ENCODE data around the gene ALLC. TPM values are rescaled to one million over a fixed set of nuclear protein-coding genes. Genes with fewer than 3 reads are reported as not detected.
A peak's percentile ranks its signal among the peaks of the same experiment; 100 is the strongest.
"Not testable (repeated sequence)": the region's sequence is repeated elsewhere in the genome, so short reads cannot be mapped to it uniquely, and the experiment has no call there.

Gene ALLC
- total RNA-seq, 1 experiment from 2014 or later: not detected

- no peak overlapping the region for H3K4me3 ChIP-seq (ENCODE audit: low read depth, low read length)
- intact Hi-C loops (cut with micrococcal nuclease; ENCODE audit: unreplicated experiment): no loop called here
- H3K4me1 Mint-ChIP-seq (ENCODE audit: low read depth, unreplicated experiment): no peaks in the 10 kb centered on the region
- no peaks in the 10 kb centered on the region for H3K27me3 Mint-ChIP-seq (ENCODE audit: insufficient read depth, unreplicated experiment)
- H3K4me1 ChIP-seq: no peaks in the 10 kb centered on the region
- no peak for DNase-seq
- ChIA-PET POLR2A (no interaction called here), CTCF (no interaction called here)
- no peaks in the 10 kb centered on the region for H3K9me3 Mint-ChIP-seq (ENCODE audit: unreplicated experiment)
- no TSS peak for BruUV-seq (replicated peaks)
- H3K36me3 ChIP-seq (ENCODE audit: control insufficient read depth, insufficient read depth, low read length): no peaks in the 10 kb centered on the region; the same call in 1 of the 2 replicates
- no peak overlapping the region for H3K4me3 Mint-ChIP-seq (ENCODE audit: unreplicated experiment)
- H3K36me3 Mint-ChIP-seq (ENCODE audit: insufficient read depth, unreplicated experiment): no peaks in the 10 kb centered on the region
- no peak overlapping the region for H3K27ac Mint-ChIP-seq (ENCODE audit: unreplicated experiment)
- no peak for TF ChIP-seq CTCF (IDR thresholded peaks at IDR 0.05; ENCODE audit: insufficient read depth in 1 of 2, low read depth in 1 of 2, low read length in 1 of 2, severe bottlenecking in 1 of 2, unreplicated experiment in 1 of 2)
- peaks cover 3% of the 10 kb centered on the region; the same call in 1 of the 2 replicates for H3K9me3 ChIP-seq
- no peaks in the 10 kb centered on the region for H3K27me3 ChIP-seq (replicated peaks; ENCODE audit: control insufficient read depth, insufficient read depth, low read length)
These were observed 45.1 kb upstream of the ALLC start for GRCh38 chr2:3612639-3613523.

GRCh38 chr2:3613524-3613905 lies 44.5 kb upstream of the ALLC start:
- POLR2A ChIA-PET: no interaction called here
- intact Hi-C loops (cut with micrococcal nuclease; ENCODE audit: unreplicated experiment): no loop called here
- CTCF ChIA-PET: no interaction called here
- H3K27ac Mint-ChIP-seq (ENCODE audit: unreplicated experiment): no peak overlapping the region
- TF ChIP-seq CTCF (IDR thresholded peaks at IDR 0.05; ENCODE audit: insufficient read depth in 1 of 2, low read depth in 1 of 2, low read length in 1 of 2, severe bottlenecking in 1 of 2, unreplicated experiment in 1 of 2): no peak
- Histone ChIP-seq H3K4me3 (ENCODE audit: low read depth, low read length) (no peak overlapping the region), H3K27me3 (replicated peaks; ENCODE audit: control insufficient read depth, insufficient read depth, low read length) (no peaks in the 10 kb centered on the region), H3K36me3 (ENCODE audit: control insufficient read depth, insufficient read depth, low read length) (no peaks in the 10 kb centered on the region; the same call in 1 of the 2 replicates), H3K4me1 (no peaks in the 10 kb centered on the region), H3K9me3 (peaks cover 3% of the 10 kb centered on the region; the same call in 1 of the 2 replicates)
- no peaks in the 10 kb centered on the region for H3K4me1 Mint-ChIP-seq (ENCODE audit: low read depth, unreplicated experiment)
- H3K27me3 Mint-ChIP-seq (ENCODE audit: insufficient read depth, unreplicated experiment): no peaks in the 10 kb centered on the region
- no peak overlapping the region for H3K4me3 Mint-ChIP-seq (ENCODE audit: unreplicated experiment)
- H3K36me3 Mint-ChIP-seq (ENCODE audit: insufficient read depth, unreplicated experiment): no peaks in the 10 kb centered on the region
- no TSS peak for BruUV-seq (replicated peaks)
- H3K9me3 Mint-ChIP-seq (ENCODE audit: unreplicated experiment): peaks cover 2% of the 10 kb centered on the region
- DNase-seq: no peak

GRCh38 chr2:3614743-3615142 lies 43.3 kb upstream of the ALLC start:
- not testable (repeated sequence) for BruUV-seq (replicated peaks); H3K27me3 Mint-ChIP-seq (ENCODE audit: insufficient read depth, unreplicated experiment); H3K27ac Mint-ChIP-seq (ENCODE audit: unreplicated experiment)

GRCh38 chr2:3615541-3616200 lies 42.3 kb upstream of the ALLC start:
- H3K27me3 ChIP-seq (replicated peaks; ENCODE audit: control insufficient read depth, insufficient read depth, low read length); BruUV-seq (replicated peaks); H3K36me3 ChIP-seq (ENCODE audit: control insufficient read depth, insufficient read depth, low read length); H3K9me3 ChIP-seq; H3K4me1 ChIP-seq; POLR2A ChIA-PET; H3K4me1 Mint-ChIP-seq (ENCODE audit: low read depth, unreplicated experiment); H3K27me3 Mint-ChIP-seq (ENCODE audit: insufficient read depth, unreplicated experiment); H3K36me3 Mint-ChIP-seq (ENCODE audit: insufficient read depth, unreplicated experiment); CTCF ChIA-PET; H3K4me3 ChIP-seq (ENCODE audit: low read depth, low read length); H3K4me3 Mint-ChIP-seq (ENCODE audit: unreplicated experiment); intact Hi-C loops (cut with micrococcal nuclease; ENCODE audit: unreplicated experiment); H3K27ac Mint-ChIP-seq (ENCODE audit: unreplicated experiment): not testable (repeated sequence)
- DNase-seq: peak in 1 of 2 experiments; percentile 2
- peaks cover 20% of the 10 kb centered on the region for H3K9me3 Mint-ChIP-seq (ENCODE audit: unreplicated experiment)

More at GRCh38 chr2:3614743-3615142, 43.3 kb upstream of the ALLC start:
- POLR2A ChIA-PET; H3K4me3 Mint-ChIP-seq (ENCODE audit: unreplicated experiment); H3K4me1 ChIP-seq; H3K4me3 ChIP-seq (ENCODE audit: low read depth, low read length); H3K9me3 ChIP-seq; H3K4me1 Mint-ChIP-seq (ENCODE audit: low read depth, unreplicated experiment); H3K36me3 Mint-ChIP-seq (ENCODE audit: insufficient read depth, unreplicated experiment); CTCF ChIA-PET; DNase-seq; H3K27me3 ChIP-seq (replicated peaks; ENCODE audit: control insufficient read depth, insufficient read depth, low read length); H3K36me3 ChIP-seq (ENCODE audit: control insufficient read depth, insufficient read depth, low read length); intact Hi-C loops (cut with micrococcal nuclease; ENCODE audit: unreplicated experiment): not testable (repeated sequence)
- peaks cover 13% of the 10 kb centered on the region for H3K9me3 Mint-ChIP-seq (ENCODE audit: unreplicated experiment)

- intact Hi-C loops (cut with micrococcal nuclease; ENCODE audit: unreplicated experiment); H3K27ac Mint-ChIP-seq (ENCODE audit: unreplicated experiment); H3K27me3 Mint-ChIP-seq (ENCODE audit: insufficient read depth, unreplicated experiment); BruUV-seq (replicated peaks); H3K4me3 Mint-ChIP-seq (ENCODE audit: unreplicated experiment); H3K27me3 ChIP-seq (replicated peaks; ENCODE audit: control insufficient read depth, insufficient read depth, low read length); H3K4me1 ChIP-seq; POLR2A ChIA-PET; H3K36me3 Mint-ChIP-seq (ENCODE audit: insufficient read depth, unreplicated experiment); H3K9me3 ChIP-seq; H3K36me3 ChIP-seq (ENCODE audit: control insufficient read depth, insufficient read depth, low read length); CTCF ChIA-PET; H3K4me3 ChIP-seq (ENCODE audit: low read depth, low read length): not testable (repeated sequence)
- H3K4me1 Mint-ChIP-seq (ENCODE audit: low read depth, unreplicated experiment): peaks cover 14% of the 10 kb centered on the region
- DNase-seq: peak in 1 of 2 experiments; percentile 6
- H3K9me3 Mint-ChIP-seq (ENCODE audit: unreplicated experiment): peaks cover 25% of the 10 kb centered on the region
These were observed 41.4 kb upstream of the ALLC start for GRCh38 chr2:3616435-3617197.

Data from Caco-2 (cell line).